GM23248 (cell line): ENCODE measurements around the gene IGF2. TPM values are rescaled to one million over a fixed set of nuclear protein-coding genes. Genes with fewer than 3 reads are reported as not detected.

Source experiments
- DNase-seq: peaks from one replicate; pipeline ENCODE4 v3.0.0-alpha.2; 2015
- H2AFZ ChIP-seq: fragments of 200-600 bp; sonication (generic); 2 replicates; pipeline ENCODE4 v1.6.1; 2016; ENCODE audit warnings: antibody characterized with exemption
- H3F3A ChIP-seq: fragments of 200-600 bp; sonication (generic); 2 replicates; pipeline ENCODE4 v1.6.1; 2016; ENCODE audit warnings: mild to moderate bottlenecking, antibody characterized with exemption, mixed run types; ENCODE audit not compliant: insufficient read depth
- H3K27ac ChIP-seq: fragments of 200-600 bp; sonication (generic); 2 replicates; pipeline ENCODE4 v1.5.1; 2016; ENCODE audit warnings: mild to moderate bottlenecking
- H3K27me3 ChIP-seq: fragments of 200-600 bp; sonication (generic); replicated peaks from 2 replicates; pipeline ENCODE4 v1.6.1; 2016; ENCODE audit warnings: mild to moderate bottlenecking; ENCODE audit not compliant: insufficient read depth
- H3K36me3 ChIP-seq: fragments of 200-600 bp; sonication (generic); 2 replicates; pipeline ENCODE4 v1.6.1; 2016; ENCODE audit warnings: low read depth, mild to moderate bottlenecking
- H3K4me1 ChIP-seq: fragments of 200-600 bp; sonication (generic); 2 replicates; pipeline ENCODE4 v1.6.1; 2016; ENCODE audit warnings: mild to moderate bottlenecking; ENCODE audit not compliant: insufficient read depth
- H3K4me2 ChIP-seq: fragments of 200-600 bp; sonication (generic); one replicate; pipeline ENCODE4 v1.6.1; 2016; ENCODE audit warnings: mild to moderate bottlenecking; ENCODE audit not compliant: unreplicated experiment
- H3K4me3 ChIP-seq: fragments of 200-600 bp; sonication (generic); 2 replicates; pipeline ENCODE4 v1.5.1; 2016; ENCODE audit warnings: mild to moderate bottlenecking
- H3K79me2 ChIP-seq: fragments of 200-600 bp; sonication (generic); 2 replicates; pipeline ENCODE4 v1.6.1; 2016; ENCODE audit warnings: mild to moderate bottlenecking; ENCODE audit not compliant: insufficient read depth
- H3K9ac ChIP-seq: fragments of 200-600 bp; sonication (generic); 2 replicates; pipeline ENCODE4 v1.6.1; 2016; ENCODE audit warnings: mild to moderate bottlenecking
- H3K9me2 ChIP-seq: fragments of 200-600 bp; sonication (generic); 2 replicates; pipeline ENCODE4 v1.6.1; 2016; ENCODE audit warnings: mixed run types, mild to moderate bottlenecking, moderate library complexity; ENCODE audit not compliant: insufficient read depth
- H3K9me3 ChIP-seq: fragments of 200-600 bp; sonication (generic); one replicate; pipeline ENCODE4 v1.6.1; 2017; ENCODE audit warnings: low read depth
- H4K20me1 ChIP-seq: fragments of 200-600 bp; sonication (generic); 2 replicates; pipeline ENCODE4 v1.6.0; 2016; ENCODE audit not compliant: insufficient read depth
- EZH2 ChIP-seq: fragments of 200-600 bp; sonication (generic); IDR thresholded peaks from 2 replicates; pipeline ENCODE4 v1.6.1; 2018; ENCODE audit warnings: antibody characterized with exemption, mild to moderate bottlenecking; ENCODE audit not compliant: insufficient read depth, poor library complexity, severe bottlenecking
- EZH2phosphoT487 ChIP-seq: fragments of 200-600 bp; sonication (generic); IDR thresholded peaks from 2 replicates; pipeline ENCODE4 v1.6.1; 2018; ENCODE audit warnings: antibody characterized with exemption, moderate library complexity, mild to moderate bottlenecking, low read depth; ENCODE audit not compliant: insufficient read depth
- WGBS, 2 experiments: methylation state at CpG; one replicate each; pipeline ENCODE4 v1.1.6; 2015 to 2017; ENCODE audit warnings: low lambda C conversion rate in 2 of 2, low coverage in 1 of 2; ENCODE audit errors: missing lambda C conversion rate in 2 of 2; 5-methylcytosine and 5-hydroxymethylcytosine counted together
- in situ Hi-C: fragments of 300-500 bp; cut with MboI; formaldehyde crosslinking; loops from 2 replicates; pipeline ENCODE4 v1.15.0; 2020
- polyA plus RNA-seq: library from polyadenylated mRNA; unstranded; fragments of >200 nt; fragmentation: Nextera tagmentation; extraction: Ambion mirVana; gene quantifications from 2 replicates; pipeline ENCODE4 v1.2.1, GENCODE V29; 2016
- total RNA-seq: library from RNA; depleted of rRNA; stranded (reverse); fragments of >200 nt; shearing (Covaris generic); gene quantifications from 2 replicates; pipeline ENCODE4 v1.2.3, GENCODE V29; 2014

IGF2 gene
- total and polyA plus RNA-seq, 2 experiments from 2014 or later: 0.06 TPM; not detected in 1

- H3K27ac ChIP-seq: no peak overlapping the region
- H3K4me2 ChIP-seq: no peak overlapping the region
- no peaks in the 10 kb centered on the region for H4K20me1 ChIP-seq
- in situ Hi-C loops: loop anchor here (25.0 kb wide), 2 partner anchors 308 to 458 kb away; partner anchors contain the start of gene LSP1
- 63 to 75% methylated on average over 32 to 43 of the region's 45 CpGs for WGBS, 2 experiments
- no peak overlapping the region for H3K9ac ChIP-seq
- peaks cover 11% of the 10 kb centered on the region for H3K27me3 ChIP-seq
- H3K36me3 ChIP-seq: no peaks in the 10 kb centered on the region
- no peak for DNase-seq
- no peak overlapping the region for H2AFZ ChIP-seq
- H3K4me3 ChIP-seq: no peak overlapping the region
- no peaks in the 10 kb centered on the region for H3K79me2 ChIP-seq
- H3K9me2 ChIP-seq: no peaks in the 10 kb centered on the region
- no peaks in the 10 kb centered on the region for H3K9me3 ChIP-seq
- TF ChIP-seq EZH2phosphoT487 (no peak), EZH2 (no peak)
- H3F3A ChIP-seq: no peaks in the 10 kb centered on the region
- H3K4me1 ChIP-seq: no peaks in the 10 kb centered on the region
Measured at GRCh38 chr11:2169626-2170570, 30.7 kb upstream of the IGF2 start.

GRCh38 chr11:2169005-2169378 is 29.8 kb upstream of the IGF2 start:
- H3K36me3 ChIP-seq: no peaks in the 10 kb centered on the region
- H3K9me2 ChIP-seq: no peaks in the 10 kb centered on the region
- in situ Hi-C loops: loop anchor here (25.0 kb wide), 2 partner anchors 307 to 457 kb away; partner anchors contain the start of gene LSP1
- WGBS, 2 experiments: 10 to 18% methylated on average over 9 to 10 of the region's 10 CpGs
- no peaks in the 10 kb centered on the region for H4K20me1 ChIP-seq
- no peaks in the 10 kb centered on the region for H3F3A ChIP-seq
- TF ChIP-seq EZH2: no peak
- TF ChIP-seq EZH2phosphoT487: no peak
- DNase-seq: no peak
- H3K4me2 ChIP-seq: no peak overlapping the region
- H3K4me1 ChIP-seq: no peaks in the 10 kb centered on the region
- H3K9ac ChIP-seq: no peak overlapping the region
- H3K27ac ChIP-seq: no peak overlapping the region
- no peak overlapping the region for H3K4me3 ChIP-seq
- H3K27me3 ChIP-seq: peaks cover 11% of the 10 kb centered on the region
- no peak overlapping the region for H2AFZ ChIP-seq
- H3K79me2 ChIP-seq: no peaks in the 10 kb centered on the region
- H3K9me3 ChIP-seq: no peaks in the 10 kb centered on the region

GRCh38 chr11:2168286-2169004 is 29.3 kb upstream of the IGF2 start:
- Histone ChIP-seq H3K4me1 (no peaks in the 10 kb centered on the region), H3K4me3 (no peak overlapping the region), H3K9me3 (no peaks in the 10 kb centered on the region), H3K36me3 (no peaks in the 10 kb centered on the region), H2AFZ (no peak overlapping the region), H3K4me2 (no peak overlapping the region), H3K27me3 (peaks cover 11% of the 10 kb centered on the region), H3K27ac (no peak overlapping the region), H3F3A (no peaks in the 10 kb centered on the region), H4K20me1 (no peaks in the 10 kb centered on the region), H3K9me2 (no peaks in the 10 kb centered on the region), H3K79me2 (no peaks in the 10 kb centered on the region), H3K9ac (no peak overlapping the region)
- 67 to 72% methylated on average over 29 to 33 of the region's 33 CpGs for WGBS, 2 experiments
- TF ChIP-seq EZH2phosphoT487: no peak
- no peak for TF ChIP-seq EZH2
- no peak for DNase-seq
- in situ Hi-C loops: loop anchor here (25.0 kb wide), 2 partner anchors 306 to 456 kb away; partner anchors contain the start of gene LSP1

- H3F3A ChIP-seq: no peaks in the 10 kb centered on the region
- no peaks in the 10 kb centered on the region for H4K20me1 ChIP-seq
- WGBS, 2 experiments: 35 to 42% methylated on average over 27 to 31 of the region's 31 CpGs
- no peaks in the 10 kb centered on the region for H3K9me3 ChIP-seq
- no peak for DNase-seq
- H3K4me2 ChIP-seq: no peak overlapping the region
- TF ChIP-seq EZH2 (no peak), EZH2phosphoT487 (no peak)
- H3K36me3 ChIP-seq: no peaks in the 10 kb centered on the region
- H3K79me2 ChIP-seq: no peaks in the 10 kb centered on the region
- peaks cover 11% of the 10 kb centered on the region for H3K27me3 ChIP-seq
- no peak overlapping the region for H3K27ac ChIP-seq
- H3K4me3 ChIP-seq: no peak overlapping the region
- H2AFZ ChIP-seq: no peak overlapping the region
- in situ Hi-C loops: loop anchor here (25.0 kb wide), 2 partner anchors 305 to 455 kb away; partner anchors contain the start of gene LSP1
- H3K4me1 ChIP-seq: no peaks in the 10 kb centered on the region
- no peaks in the 10 kb centered on the region for H3K9me2 ChIP-seq
- H3K9ac ChIP-seq: no peak overlapping the region
Measured at GRCh38 chr11:2167141-2168045, 28.2 kb upstream of the IGF2 start.
